ENCODE data around the gene DISC1.

DISC1 gene

DNA sequence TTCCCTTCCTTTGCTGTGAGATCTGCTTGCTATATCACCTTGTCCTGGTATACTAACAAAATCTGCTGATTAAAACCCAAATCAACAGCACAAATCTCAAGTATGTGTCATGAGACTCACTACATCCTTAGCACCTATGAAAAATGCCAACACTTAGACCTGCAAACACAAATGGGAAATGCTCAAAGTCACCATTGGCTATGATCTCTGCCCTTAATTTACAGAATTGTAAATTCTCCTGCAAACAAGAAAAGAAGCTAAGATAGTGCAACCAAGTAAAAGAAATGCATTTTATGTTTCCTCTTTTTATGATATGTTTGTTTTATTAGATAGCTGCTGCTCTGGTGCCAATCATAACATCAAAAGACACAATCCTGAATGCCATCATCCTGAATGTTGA lies 80.8 kb downstream of the DISC1 start:
- Histone ChIP-seq H3K36me3 (ENCODE audit: low read length) (no peaks in the 10 kb centered on the region), H3K27ac (ENCODE audit: low read depth, low read length) (no peak overlapping the region)
- TF ChIP-seq, protein P1, sequence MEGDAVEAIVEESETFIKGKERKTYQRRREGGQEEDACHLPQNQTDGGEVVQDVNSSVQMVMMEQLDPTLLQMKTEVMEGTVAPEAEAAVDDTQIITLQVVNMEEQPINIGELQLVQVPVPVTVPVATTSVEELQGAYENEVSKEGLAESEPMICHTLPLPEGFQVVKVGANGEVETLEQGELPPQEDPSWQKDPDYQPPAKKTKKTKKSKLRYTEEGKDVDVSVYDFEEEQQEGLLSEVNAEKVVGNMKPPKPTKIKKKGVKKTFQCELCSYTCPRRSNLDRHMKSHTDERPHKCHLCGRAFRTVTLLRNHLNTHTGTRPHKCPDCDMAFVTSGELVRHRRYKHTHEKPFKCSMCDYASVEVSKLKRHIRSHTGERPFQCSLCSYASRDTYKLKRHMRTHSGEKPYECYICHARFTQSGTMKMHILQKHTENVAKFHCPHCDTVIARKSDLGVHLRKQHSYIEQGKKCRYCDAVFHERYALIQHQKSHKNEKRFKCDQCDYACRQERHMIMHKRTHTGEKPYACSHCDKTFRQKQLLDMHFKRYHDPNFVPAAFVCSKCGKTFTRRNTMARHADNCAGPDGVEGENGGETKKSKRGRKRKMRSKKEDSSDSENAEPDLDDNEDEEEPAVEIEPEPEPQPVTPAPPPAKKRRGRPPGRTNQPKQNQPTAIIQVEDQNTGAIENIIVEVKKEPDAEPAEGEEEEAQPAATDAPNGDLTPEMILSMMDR (IDR thresholded peaks at IDR 0.05; ENCODE audit: insufficient read depth, low read length, poor library complexity, severe bottlenecking), result no peak
- no peak for TF ChIP-seq EZH2phosphoT487 (conservative IDR thresholded peaks at IDR 0.05; ENCODE audit: low read length)

DNA sequence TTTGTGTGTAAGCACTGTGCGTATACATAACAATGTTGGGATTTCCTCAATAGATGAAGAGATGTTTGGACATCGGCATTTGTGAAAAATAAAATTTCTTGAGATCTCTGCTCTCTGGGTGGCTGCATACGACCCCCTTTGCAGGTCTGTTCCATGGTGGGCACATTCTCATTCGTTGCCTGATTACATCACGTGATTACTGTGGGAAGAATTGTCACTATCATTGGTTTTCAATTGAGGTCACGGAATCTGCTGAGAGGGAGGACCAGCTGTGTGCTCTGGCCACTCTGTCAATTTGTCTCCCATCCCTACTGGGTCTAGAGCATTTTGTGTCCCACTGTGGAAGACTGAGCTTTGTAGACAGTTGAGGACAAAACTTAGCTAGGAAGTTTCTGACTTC lies 81.8 kb downstream of the DISC1 start:
- Histone ChIP-seq H3K9me2 (replicated peaks; ENCODE audit: insufficient read depth, low read length) (no peaks in the 10 kb centered on the region), H3K4me2 (ENCODE audit: low read depth, low read length, poor library complexity, severe bottlenecking) (no peak overlapping the region), H3K36me3 (ENCODE audit: low read length) (no peaks in the 10 kb centered on the region), H3K79me2 (ENCODE audit: insufficient read depth, low read length) (no peaks in the 10 kb centered on the region), H3K27ac (ENCODE audit: low read depth, low read length) (no peak overlapping the region), H3K4me3 (ENCODE audit: insufficient read depth, low read length, poor library complexity, severe bottlenecking) (no peak overlapping the region), H3K9me3 (ENCODE audit: insufficient read depth, low read length) (no peaks in the 10 kb centered on the region), H4K20me1 (ENCODE audit: low read depth, low read length) (no peaks in the 10 kb centered on the region), H3K9ac (ENCODE audit: low read length) (no peak overlapping the region), H3F3A (ENCODE audit: insufficient read depth) (no peaks in the 10 kb centered on the region), H3K27me3 (ENCODE audit: low read length) (no peaks in the 10 kb centered on the region), H2AFZ (ENCODE audit: low read depth, low read length, severe bottlenecking) (no peak overlapping the region)
- TF ChIP-seq, protein P1 (IDR thresholded peaks at IDR 0.05; ENCODE audit: insufficient read depth, low read length, poor library complexity, severe bottlenecking), result no peak
- no peak for TF ChIP-seq EZH2phosphoT487 (conservative IDR thresholded peaks at IDR 0.05; ENCODE audit: low read length)

More for the DNA sequence above, 80.8 kb downstream of the DISC1 start:
- H3K9me3 ChIP-seq (ENCODE audit: insufficient read depth, low read length), result no peaks in the 10 kb centered on the region
- no peaks in the 10 kb centered on the region for H3F3A ChIP-seq (ENCODE audit: insufficient read depth)
- H3K4me2 ChIP-seq (ENCODE audit: low read depth, low read length, poor library complexity, severe bottlenecking), result no peak overlapping the region
- H2AFZ ChIP-seq (ENCODE audit: low read depth, low read length, severe bottlenecking), result no peak overlapping the region
- H4K20me1 ChIP-seq (ENCODE audit: low read depth, low read length), result no peaks in the 10 kb centered on the region
- no peaks in the 10 kb centered on the region for H3K79me2 ChIP-seq (ENCODE audit: insufficient read depth, low read length)
- H3K9me2 ChIP-seq (replicated peaks; ENCODE audit: insufficient read depth, low read length), result no peaks in the 10 kb centered on the region
- H3K27me3 ChIP-seq (ENCODE audit: low read length), result no peaks in the 10 kb centered on the region
- no peak overlapping the region for H3K9ac ChIP-seq (ENCODE audit: low read length)
- H3K4me3 ChIP-seq (ENCODE audit: insufficient read depth, low read length, poor library complexity, severe bottlenecking), result no peak overlapping the region

DNA sequence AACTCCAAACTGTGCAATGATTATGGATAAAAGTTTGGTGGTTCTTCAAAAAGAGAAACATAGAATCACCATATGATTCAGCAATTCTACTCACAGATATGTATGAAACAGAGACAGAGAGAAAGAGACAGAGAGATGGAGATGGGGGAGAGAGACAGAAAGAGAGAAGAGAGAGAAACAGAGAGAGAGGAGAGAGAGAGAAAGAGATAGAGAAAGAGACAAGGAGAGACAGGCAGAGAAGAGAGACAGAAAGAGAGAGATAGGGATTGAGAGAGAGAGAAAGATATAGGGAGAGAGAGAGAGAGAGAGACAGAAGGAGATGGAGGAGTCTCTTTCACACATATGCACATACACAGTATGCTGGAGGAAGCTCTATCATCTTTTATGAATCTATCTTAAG lies 87.8 kb downstream of the DISC1 start:
- Histone ChIP-seq H3K36me3 (ENCODE audit: low read length) (no peaks in the 10 kb centered on the region), H4K20me1 (ENCODE audit: low read depth, low read length) (no peaks in the 10 kb centered on the region), H3K27ac (ENCODE audit: low read depth, low read length) (no peak overlapping the region), H3K4me2 (ENCODE audit: low read depth, low read length, poor library complexity, severe bottlenecking) (no peak overlapping the region), H3K9me3 (ENCODE audit: insufficient read depth, low read length) (no peaks in the 10 kb centered on the region), H3F3A (ENCODE audit: insufficient read depth) (no peaks in the 10 kb centered on the region), H3K9ac (ENCODE audit: low read length) (no peak overlapping the region), H3K79me2 (ENCODE audit: insufficient read depth, low read length) (no peaks in the 10 kb centered on the region), H2AFZ (ENCODE audit: low read depth, low read length, severe bottlenecking) (no peak overlapping the region), H3K9me2 (replicated peaks; ENCODE audit: insufficient read depth, low read length) (no peaks in the 10 kb centered on the region), H3K27me3 (ENCODE audit: low read length) (no peaks in the 10 kb centered on the region), H3K4me3 (ENCODE audit: insufficient read depth, low read length, poor library complexity, severe bottlenecking) (no peak overlapping the region)
- TF ChIP-seq, protein P1 (IDR thresholded peaks at IDR 0.05; ENCODE audit: insufficient read depth, low read length, poor library complexity, severe bottlenecking), result no peak
- no peak for TF ChIP-seq EZH2phosphoT487 (conservative IDR thresholded peaks at IDR 0.05; ENCODE audit: low read length)
